22Rv1 (cell line): ENCODE data around the gene HELT.

Experiments
- H3K27ac ChIP-seq: fragments of 450-650 bp; 2 replicates; pipeline ENCODE4 v1.5.1; 2017
- CTCF ChIP-seq: fragments of 450-650 bp; IDR thresholded peaks from 2 replicates; pipeline ENCODE4 v1.5.1; 2017; ENCODE audit warnings: mild to moderate bottlenecking
- ZFX ChIP-seq: fragments of 450-650 bp; IDR thresholded peaks from 2 replicates; pipeline ENCODE4 v1.6.1; 2017; ENCODE audit warnings: antibody characterized with exemption, borderline replicate concordance

The HELT gene

GRCh38 chr4:185031611-185032010 is 13.3 kb downstream of the HELT start:
- TF ChIP-seq ZFX (no peak), CTCF (no peak)
- H3K27ac ChIP-seq = no peak overlapping the region

GRCh38 chr4:185033072-185033471 is 14.8 kb downstream of the HELT start:
- H3K27ac ChIP-seq = no peak overlapping the region
- no peak for TF ChIP-seq ZFX
- no peak for TF ChIP-seq CTCF

- TF ChIP-seq ZFX = no peak
- TF ChIP-seq CTCF = no peak
- H3K27ac ChIP-seq = no peak overlapping the region
These were observed 15.7 kb downstream of the HELT start for GRCh38 chr4:185033950-185034349.

GRCh38 chr4:185035284-185035683 is 17.0 kb downstream of the HELT start:
- no peak overlapping the region for H3K27ac ChIP-seq
- TF ChIP-seq ZFX (no peak), CTCF (no peak)

- no peak overlapping the region for H3K27ac ChIP-seq
- TF ChIP-seq CTCF (no peak), ZFX (no peak)
These were observed 17.7 kb downstream of the HELT start for GRCh38 chr4:185036019-185036418.

GRCh38 chr4:185036842-185037241 is 18.6 kb downstream of the HELT start:
- TF ChIP-seq CTCF (no peak), ZFX (no peak)

GRCh38 chr4:185039508-185040273 is 21.4 kb downstream of the HELT start:
- no peak overlapping the region for H3K27ac ChIP-seq
- TF ChIP-seq CTCF (peak; percentile 89), ZFX (no peak)

More at GRCh38 chr4:185036842-185037241, 18.6 kb downstream of the HELT start:
- H3K27ac ChIP-seq = no peak overlapping the region
